Psoas muscle (tissue), 8 donors: ENCODE measurements around the gene LATS2. TPM values are rescaled to one million over a fixed set of nuclear protein-coding genes. Genes with fewer than 3 reads are reported as not detected.
"Not testable (repeated sequence)": the region's sequence is repeated elsewhere in the genome, so short reads cannot be mapped to it uniquely, and the experiment has no call there.

ENCODE experiments used
- ATAC-seq, 4 donors: fragments of 200-7000 bp; cut with Tn5 transposase; one replicate each; pipeline ENCODE4 v1.9.1; 2020; ENCODE audit warnings: moderate library complexity in 3 of 4, mild to moderate bottlenecking in 2 of 4
- DNase-seq, 2 donors: peaks; one replicate each; pipeline ENCODE4 v3.0.0-alpha.2; 2020
- H3K27ac ChIP-seq: fragments of 200-600 bp; one replicate; pipeline ENCODE4 v1.8.0; 2022
- H3K27me3 ChIP-seq, 3 donors: fragments of 200-600 bp in 1 of 3; one replicate each; pipeline versions ENCODE4 v1.6.1 to v1.8.0; 2013 to 2022; ENCODE audit warnings: low read length in 2 of 3, mild to moderate bottlenecking in 2 of 3, moderate library complexity in 1 of 3; ENCODE audit not compliant: insufficient read depth in 3 of 3
- H3K36me3 ChIP-seq, 2 donors: fragments of 200-600 bp in 1 of 2; one replicate each; pipeline versions ENCODE4 v1.6.1 to v1.8.0; 2013 to 2022; ENCODE audit warnings: low read depth in 1 of 2, mild to moderate bottlenecking in 1 of 2, moderate library complexity in 1 of 2; ENCODE audit not compliant: insufficient read depth in 1 of 2
- H3K4me1 ChIP-seq: fragments of 200-600 bp; one replicate; pipeline ENCODE4 v1.8.0; 2022
- H3K4me3 ChIP-seq: fragments of 200-600 bp; one replicate; pipeline ENCODE4 v1.8.0; 2022; ENCODE audit warnings: mild to moderate bottlenecking
- H3K9me3 ChIP-seq: fragments of 200-600 bp; one replicate; pipeline ENCODE4 v1.8.0; 2022
- CTCF ChIP-seq: fragments of 200-600 bp; IDR thresholded peaks from one replicate; pipeline ENCODE4 v1.8.0; 2022; ENCODE audit warnings: antibody characterized with exemption
- WGBS, 3 donors: extraction: QIAGEN DNeasy Blood & Tissue Kit; methylation state at CpG; one replicate each; pipeline versions ENCODE4 v1.1.6 to v1.1.7; 2013; 5-methylcytosine and 5-hydroxymethylcytosine counted together
- intact Hi-C, 2 donors: fragments of 100-400 bp; cut with DNase I; formaldehyde crosslinking; loops; one replicate each; pipeline versions ENCODE4 v1.11.0 to v1.14.2; 2022
- polyA plus RNA-seq, 3 donors: library from polyadenylated mRNA; stranded (reverse); fragments of 200-250 nt; gene quantifications; one replicate each; pipeline ENCODE4 v1.2.3, GENCODE V29; 2013
- total RNA-seq, 4 donors: library from RNA; stranded (reverse); fragmentation: NEBNext Ultra II Directional in 2 of 4; extraction: Animal tissue kit (Norgen Biotek cat#: 25700) in 2 of 4; gene quantifications; one replicate each; pipeline versions ENCODE4 v1.2.1 to v1.2.4, GENCODE V29; 2021 to 2023
- donor health status: healthy with polysubstance abuse.
- donor health status: DM: no; HTN: no; CAD: no; lungs with moderate emphysema.
- donor health status: Bipolar disorder and iron deficiency.
- donor health status: healthy.
- donor health status: DM: yes; HTN: yes; CAD: no.
- donor health status: DM: no; HTN: no; CAD: no.
- donor health status: DM: no; HTN: no; CAD: no.
- donor health status: DM: yes; HTN: yes; CAD: no.

The LATS2 gene
- total and polyA plus RNA-seq, 7 donors = 6.0 to 27.4 (median 23.7) TPM

DNA sequence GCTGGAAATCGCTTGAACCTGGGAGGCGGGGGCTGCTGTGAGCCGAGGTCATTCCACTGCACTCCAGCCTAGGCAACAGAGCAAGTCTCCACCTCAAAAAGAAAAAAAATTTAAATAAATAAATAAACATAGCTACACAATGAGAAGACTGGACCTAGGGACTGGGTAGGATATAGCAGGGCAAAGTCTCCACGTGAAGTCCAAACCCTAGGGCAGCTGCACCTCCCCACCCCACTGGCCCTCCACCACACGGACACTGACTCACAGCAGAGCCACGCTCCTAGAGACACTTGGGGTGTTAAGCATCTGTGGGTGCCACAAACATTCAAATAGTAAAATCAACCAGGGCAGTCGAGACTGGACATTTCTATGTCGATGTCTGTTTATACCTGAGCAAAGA is 7.1 kb downstream of the LATS2 start:
- TF ChIP-seq CTCF = no peak
- Histone ChIP-seq H3K27ac (peak overlapping the region; percentile 72), H3K4me3 (no peak overlapping the region), H3K4me1 (peaks cover 79% of the 10 kb centered on the region), H3K36me3 (peaks cover 0 to 4% of the 10 kb centered on the region in 2 donors), H3K9me3 (no peaks in the 10 kb centered on the region), H3K27me3 (no peaks in the 10 kb centered on the region)
- DNase-seq (peak in 1 of 2 donors; percentile 48), ATAC-seq (peak; percentile 28 to 68 (median 55))
- WGBS, 3 donors = 71 to 84% (median 75%) methylated on average over 8 of the region's 8 CpGs
- intact Hi-C loops = loop anchor here in 1 of 2 donors (5.0 kb wide), 1 partner anchor 57 kb away; no protein-coding TSS in a partner anchor

- intact Hi-C loops = loop anchor here in 1 of 2 donors (5.0 kb wide), 1 partner anchor 56 kb away; no protein-coding TSS in a partner anchor
- no peak for TF ChIP-seq CTCF
- peak in 1 of 4 donors; percentile 31 for ATAC-seq
- no peak overlapping the region for H3K4me3 ChIP-seq
- H3K9me3 ChIP-seq = no peaks in the 10 kb centered on the region
- no peak overlapping the region for H3K27ac ChIP-seq
- H3K27me3 ChIP-seq = no peaks in the 10 kb centered on the region
- no peak for DNase-seq
- H3K4me1 ChIP-seq = peaks cover 71% of the 10 kb centered on the region
- WGBS, 3 donors = 73 to 84% (median 75%) methylated on average over 5 of the region's 5 CpGs
- peaks cover 0 to 4% of the 10 kb centered on the region in 2 donors for H3K36me3 ChIP-seq
These were observed 8.2 kb downstream of the LATS2 start for GRCh38 chr13:21053231-21053630.

GRCh38 chr13:21051675-21052074 is 9.7 kb downstream of the LATS2 start:
- Histone ChIP-seq H3K9me3 (no peaks in the 10 kb centered on the region), H3K27me3 (no peaks in the 10 kb centered on the region), H3K36me3 (peaks cover 0 to 4% of the 10 kb centered on the region in 2 donors), H3K4me3 (no peak overlapping the region), H3K27ac (no peak overlapping the region), H3K4me1 (peaks cover 71% of the 10 kb centered on the region)
- intact Hi-C loops = loop anchor here in 1 of 2 donors (5.0 kb wide), 1 partner anchor 54 kb away; no protein-coding TSS in a partner anchor
- ATAC-seq (no peak), DNase-seq (no peak)
- TF ChIP-seq CTCF = no peak
- WGBS, 3 donors = 92 to 95% (median 94%) methylated on average over 3 of the region's 3 CpGs

DNA sequence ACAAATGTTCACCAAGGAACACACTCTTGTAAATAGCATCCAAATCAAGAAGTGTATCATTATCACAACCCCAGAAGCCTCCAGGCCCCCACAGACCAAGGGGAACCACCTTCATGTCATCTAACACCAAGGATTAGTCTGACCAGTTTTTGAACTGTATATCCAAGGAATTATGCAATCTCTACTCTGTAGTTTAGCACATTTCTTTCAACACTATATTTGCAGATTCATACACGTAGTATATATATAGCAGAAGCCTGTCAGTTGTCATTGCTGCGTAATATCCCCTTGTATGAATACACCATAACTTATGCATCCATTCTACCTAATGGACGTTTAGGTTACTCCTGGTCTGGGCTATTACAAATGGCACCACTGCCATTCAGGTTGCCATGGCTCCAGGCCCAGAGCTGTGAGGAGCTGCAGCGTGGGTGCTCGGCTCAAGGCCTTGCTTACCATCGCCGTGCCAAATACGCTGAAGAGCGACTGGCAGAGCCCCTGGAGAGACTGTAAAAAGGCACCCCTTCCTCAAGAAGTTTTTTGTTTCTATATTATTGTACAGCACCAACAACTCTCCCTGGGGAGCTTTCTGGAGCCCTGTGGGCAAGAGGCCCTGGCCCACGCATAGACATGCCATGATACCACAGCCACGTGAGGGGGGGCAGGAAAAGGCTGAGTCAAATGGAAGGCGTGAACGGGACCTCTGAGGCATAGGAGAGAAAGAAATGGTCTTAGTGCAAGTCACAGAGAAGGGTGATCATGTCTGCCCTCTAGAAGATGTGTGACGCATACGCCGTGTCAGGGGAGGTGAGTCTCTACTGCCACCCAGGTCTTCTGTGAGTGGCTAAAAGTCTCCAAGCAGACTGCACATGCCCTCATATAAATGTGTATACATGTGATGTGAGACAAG is 10.8 kb downstream of the LATS2 start:
- Histone ChIP-seq H3K4me1 (peaks cover 71% of the 10 kb centered on the region), H3K9me3 (no peaks in the 10 kb centered on the region), H3K36me3 (peaks cover 0 to 7% of the 10 kb centered on the region in 2 donors), H3K27ac (peak overlapping the region; percentile 81), H3K27me3 (no peaks in the 10 kb centered on the region), H3K4me3 (no peak overlapping the region)
- WGBS, 3 donors = 68 to 91% (median 72%) methylated on average over 16 of the region's 16 CpGs
- TF ChIP-seq CTCF = no peak
- DNase-seq (no peak), ATAC-seq (peak in 2 of 4 donors; percentile 31 to 33)
- intact Hi-C loops = loop anchor here in 1 of 2 donors (5.0 kb wide), 1 partner anchor 53 kb away; no protein-coding TSS in a partner anchor

DNA sequence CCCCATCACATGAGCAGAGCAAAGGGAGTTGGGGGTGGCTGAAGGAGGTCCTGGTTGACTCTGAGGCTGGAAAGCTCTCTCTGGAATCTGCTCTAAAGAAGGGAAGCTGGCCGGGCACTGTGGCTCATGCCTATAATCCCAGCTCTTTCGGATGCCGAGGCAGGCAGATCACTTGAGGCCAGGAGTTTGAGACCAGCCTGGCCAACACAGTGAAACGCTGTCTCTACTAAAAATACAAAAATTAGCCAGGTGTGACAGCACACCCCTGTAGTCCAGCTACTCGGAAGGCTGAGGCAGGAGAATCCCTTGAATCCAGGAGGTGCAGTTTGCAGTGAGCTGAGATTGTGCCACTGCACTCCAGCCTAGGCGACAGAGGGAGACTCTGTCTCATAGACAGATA is 11.7 kb downstream of the LATS2 start:
- not testable (repeated sequence) for DNase-seq, ATAC-seq, H3K4me3 ChIP-seq, H3K27me3 ChIP-seq, H3K9me3 ChIP-seq
- H3K27ac ChIP-seq = peak overlapping the region; percentile 81
- intact Hi-C loops = loop anchor here in 1 of 2 donors (5.0 kb wide), 1 partner anchor 52 kb away; no protein-coding TSS in a partner anchor
- WGBS, 3 donors = 48 to 63% (median 48%) methylated on average over 6 of the region's 6 CpGs
- peaks cover 0 to 15% of the 10 kb centered on the region in 2 donors for H3K36me3 ChIP-seq
- H3K4me1 ChIP-seq = peaks cover 71% of the 10 kb centered on the region
